H9 (cell line): ENCODE results near the gene SKOR2. TPM values are rescaled to one million over a fixed set of nuclear protein-coding genes. Genes with fewer than 3 reads are reported as not detected.

Experiments
- DNase-seq: peaks from one replicate; pipeline ENCODE4 v3.0.0-alpha.2; 2017
- H2AFZ ChIP-seq: one replicate; pipeline ENCODE4 v1.6.1; 2013; ENCODE audit warnings: mild to moderate bottlenecking, low read length, control low read depth, moderate library complexity
- H2AK5ac ChIP-seq: 2 replicates; pipeline ENCODE4 v1.6.1; 2013; ENCODE audit warnings: low read length, control low read depth, mixed read lengths; ENCODE audit not compliant: insufficient read length
- H2BK120ac ChIP-seq: one replicate; pipeline ENCODE4 v1.6.1; 2013; ENCODE audit warnings: low read depth, mild to moderate bottlenecking, low read length, control low read depth, inconsistent platforms; ENCODE audit not compliant: poor library complexity, severe bottlenecking
- H2BK12ac ChIP-seq: 2 replicates; pipeline ENCODE4 v1.6.1; 2013; ENCODE audit warnings: low read length, control low read depth, mixed read lengths, low read depth; ENCODE audit not compliant: insufficient read length
- H2BK15ac ChIP-seq: 2 replicates; pipeline ENCODE4 v1.6.1; 2013; ENCODE audit warnings: low read depth, low read length, control low read depth
- H2BK20ac ChIP-seq: one replicate; pipeline ENCODE4 v1.6.1; 2013; ENCODE audit warnings: low read depth, mild to moderate bottlenecking, low read length, control low read depth, inconsistent platforms; ENCODE audit not compliant: poor library complexity, severe bottlenecking
- H2BK5ac ChIP-seq: 2 replicates; pipeline ENCODE4 v1.6.1; 2013; ENCODE audit warnings: low read length, control low read depth, mixed read lengths; ENCODE audit not compliant: insufficient read length
- H3K14ac ChIP-seq: 2 replicates; pipeline ENCODE4 v1.6.1; 2013; ENCODE audit warnings: low read length, control low read depth; ENCODE audit not compliant: insufficient read depth
- H3K18ac ChIP-seq: 2 replicates; pipeline ENCODE4 v1.6.1; 2013; ENCODE audit warnings: low read depth, mild to moderate bottlenecking, mixed read lengths, low read length, control low read depth; ENCODE audit not compliant: insufficient read length
- H3K23ac ChIP-seq: 2 replicates; pipeline ENCODE4 v1.6.1; 2013; ENCODE audit warnings: low read length, control low read depth, mixed read lengths, low read depth; ENCODE audit not compliant: insufficient read length
- H3K23me2 ChIP-seq: 2 replicates; pipeline ENCODE4 v1.6.1; 2013; ENCODE audit warnings: low read depth, mild to moderate bottlenecking, mixed read lengths, low read length, control low read depth; ENCODE audit not compliant: insufficient read length, poor library complexity, severe bottlenecking
- H3K27ac ChIP-seq: 2 replicates; pipeline ENCODE4 v1.5.1; 2013; ENCODE audit warnings: low read length, control low read depth, mixed read lengths, low read depth; ENCODE audit not compliant: insufficient read length
- H3K27me3 ChIP-seq: 2 replicates; pipeline ENCODE4 v1.6.1; 2013; ENCODE audit warnings: low read length, control low read depth, inconsistent platforms; ENCODE audit not compliant: insufficient read depth
- H3K4ac ChIP-seq: 2 replicates; pipeline ENCODE4 v1.6.1; 2013; ENCODE audit warnings: low read depth, mild to moderate bottlenecking, control low read depth, inconsistent platforms, low read length, moderate library complexity
- H3K4me1 ChIP-seq: 2 replicates; pipeline ENCODE4 v1.6.1; 2013; ENCODE audit warnings: low read length, control low read depth, inconsistent platforms; ENCODE audit not compliant: insufficient read depth
- H3K4me2 ChIP-seq: 2 replicates; pipeline ENCODE4 v1.6.1; 2013; ENCODE audit warnings: low read length, control low read depth, mixed read lengths; ENCODE audit not compliant: insufficient read length, insufficient read depth
- H3K56ac ChIP-seq: 2 replicates; pipeline ENCODE4 v1.6.1; 2013; ENCODE audit warnings: low read depth, mild to moderate bottlenecking, mixed read lengths, low read length, control low read depth; ENCODE audit not compliant: insufficient read length
- H3K79me1 ChIP-seq: 2 replicates; pipeline ENCODE4 v1.6.1; 2013; ENCODE audit warnings: low read depth, mild to moderate bottlenecking, moderate library complexity, low read length, control low read depth, inconsistent platforms; ENCODE audit not compliant: insufficient read depth, poor library complexity, severe bottlenecking
- H3K79me2 ChIP-seq: 2 replicates; pipeline ENCODE4 v1.6.1; 2013; ENCODE audit warnings: low read length, control low read depth, inconsistent platforms; ENCODE audit not compliant: insufficient read depth
- H3K9ac ChIP-seq: 2 replicates; pipeline ENCODE4 v1.6.1; 2013; ENCODE audit warnings: low read length, control low read depth, mixed read lengths; ENCODE audit not compliant: insufficient read length; ENCODE audit errors: extremely low read depth
- H3K9me3 ChIP-seq: one replicate; pipeline ENCODE4 v1.6.1; 2013; ENCODE audit warnings: low read depth, low read length, inconsistent platforms; ENCODE audit not compliant: control insufficient read depth
- H3T11ph ChIP-seq: one replicate; pipeline ENCODE4 v1.6.1; 2013; ENCODE audit warnings: mild to moderate bottlenecking, low read length, control low read depth, inconsistent platforms
- H4K20me1 ChIP-seq: one replicate; pipeline ENCODE4 v1.6.1; 2013; ENCODE audit not compliant: control insufficient read depth, insufficient read length, insufficient read depth
- H4K5ac ChIP-seq: 2 replicates; pipeline ENCODE4 v1.6.1; 2013; ENCODE audit warnings: low read depth, mild to moderate bottlenecking, mixed read lengths, low read length, control low read depth; ENCODE audit not compliant: insufficient read length
- H4K8ac ChIP-seq: replicated peaks from 2 replicates; pipeline ENCODE4 v1.6.1; 2013; ENCODE audit warnings: low read length, control low read depth, mixed read lengths, low read depth; ENCODE audit not compliant: insufficient read length
- H4K91ac ChIP-seq: 2 replicates; pipeline ENCODE4 v1.6.1; 2013; ENCODE audit warnings: low read depth, mild to moderate bottlenecking, moderate library complexity, mixed read lengths, low read length, control low read depth; ENCODE audit not compliant: insufficient read length
- H3K27ac Mint-ChIP-seq, 3 experiments: 2 replicates in 2 of 3; 3 replicates in 1 of 3; pipeline ENCODE4 v1.8.0; 2020 to 2021; ENCODE audit warnings: mixed read lengths in 3 of 3, mild to moderate bottlenecking in 1 of 3, moderate library complexity in 1 of 3
- H3K27me3 Mint-ChIP-seq: 2 replicates; pipeline ENCODE4 v1.8.0; 2021; ENCODE audit warnings: low read depth, mild to moderate bottlenecking, moderate library complexity, mixed read lengths
- H3K36me3 Mint-ChIP-seq, 3 experiments: 2 replicates in 2 of 3; 3 replicates in 1 of 3; pipeline ENCODE4 v1.8.0; 2020 to 2021; ENCODE audit warnings: low read depth in 3 of 3, mixed read lengths in 3 of 3; ENCODE audit not compliant: insufficient read depth in 1 of 3
- H3K4me1 Mint-ChIP-seq, 2 experiments: 2 replicates each; pipeline ENCODE4 v1.8.0; 2020; ENCODE audit warnings: mixed read lengths in 2 of 2
- H3K4me3 Mint-ChIP-seq, 2 experiments: 2 replicates in 1 of 2; 3 replicates in 1 of 2; pipeline ENCODE4 v1.8.0; 2020 to 2021; ENCODE audit warnings: mild to moderate bottlenecking in 2 of 2, mixed read lengths in 2 of 2, moderate library complexity in 1 of 2
- H3K9me3 Mint-ChIP-seq, 2 experiments: 2 replicates in 1 of 2; 3 replicates in 1 of 2; pipeline ENCODE4 v1.8.0; 2020; ENCODE audit warnings: mild to moderate bottlenecking in 2 of 2, mixed read lengths in 2 of 2, moderate library complexity in 1 of 2
- WGBS: extraction: QIAGEN DNeasy Blood & Tissue Kit; methylation state at CpG from one replicate; pipeline ENCODE4 v1.1.7; 2013; ENCODE audit warnings: missing lambda C conversion rate, low lambda C conversion rate, mixed read lengths; ENCODE audit not compliant: insufficient read length; ENCODE audit errors: extremely low coverage; 5-methylcytosine and 5-hydroxymethylcytosine counted together
- total RNA-seq: library from RNA; stranded (reverse); gene quantifications from 2 replicates; pipeline ENCODE4 v1.2.1, GENCODE V29; 2021
- TF ChIP-seq, protein P1 (sequence below): fragments of 200-600 bp; sonication (generic); conservative IDR thresholded peaks from 3 replicates; pipeline ENCODE4 v1.8.0; 2021; ENCODE audit warnings: antibody characterized with exemption, mild to moderate bottlenecking

The SKOR2 gene
- total RNA-seq, 1 experiment from 2014 or later: 0.24 TPM

DNA sequence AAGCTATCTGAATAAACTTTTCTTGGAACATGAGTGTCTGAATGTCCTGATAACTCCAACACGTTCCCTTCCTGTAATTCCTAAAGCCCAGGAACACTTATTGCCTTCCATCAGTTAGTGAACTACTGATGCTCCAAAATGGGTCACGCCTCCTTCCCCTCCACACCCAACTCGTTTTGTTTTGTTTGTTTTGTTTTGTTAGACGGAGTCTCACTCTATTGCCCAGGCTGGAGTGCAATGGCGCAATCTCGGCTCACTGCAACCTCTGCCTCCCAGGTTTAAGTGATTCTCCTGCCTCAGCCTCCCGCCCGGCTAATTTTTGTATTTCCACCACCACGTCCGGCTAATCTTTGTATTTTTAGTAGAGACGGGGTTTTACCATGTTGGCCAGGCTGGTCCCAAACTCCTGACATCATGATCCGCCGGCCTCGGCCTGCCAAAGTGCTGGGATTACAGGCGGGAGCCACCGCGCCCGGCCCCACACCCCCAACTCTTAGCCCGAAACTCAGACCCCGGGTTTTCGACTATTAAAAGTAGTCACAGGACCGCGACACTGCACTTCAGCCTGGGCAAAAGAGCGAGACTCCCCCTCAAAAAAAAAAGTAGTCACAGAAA is 76.1 kb downstream of the SKOR2 start:
- no peak overlapping the region for H2AFZ ChIP-seq
- no peak overlapping the region for H3K18ac ChIP-seq
- H3K4ac ChIP-seq: no peak overlapping the region
- H3K4me2 ChIP-seq: peak overlapping the region; percentile 87
- WGBS: no CpG with 5 or more reads among the region's 24 CpGs
- no peaks in the 10 kb centered on the region for H3K27me3 ChIP-seq
- H3K14ac ChIP-seq: peak overlapping the region; percentile 83
- Mint-ChIP-seq H3K4me3 (no peak overlapping the region), H3K27me3 (peaks cover 6% of the 10 kb centered on the region), H3K36me3 (no peaks in the 10 kb centered on the region), H3K9me3 (0 out of 5 replicates have a peak, but pooled peaks cover 0 to 4% of the 10 kb centered on the region in 2 experiments), H3K27ac (peak overlapping the region; percentile 19 to 66 (median 27); a peak in 3 of 7 replicates), H3K4me1 (peaks cover 7 to 12% of the 10 kb centered on the region in 2 experiments)
- H3K23me2 ChIP-seq: peaks cover 8% of the 10 kb centered on the region
- H4K20me1 ChIP-seq: no peaks in the 10 kb centered on the region
- H4K5ac ChIP-seq: no peak overlapping the region
- H3T11ph ChIP-seq: no peak overlapping the region
- H2BK5ac ChIP-seq: no peak overlapping the region
- no peak overlapping the region for H2BK12ac ChIP-seq
- H2AK5ac ChIP-seq: no peak overlapping the region
- H4K8ac ChIP-seq: no peak overlapping the region
- no peak overlapping the region for H3K27ac ChIP-seq
- H3K9me3 ChIP-seq: no peaks in the 10 kb centered on the region
- H3K56ac ChIP-seq: no peak overlapping the region
- TF ChIP-seq, protein P1, sequence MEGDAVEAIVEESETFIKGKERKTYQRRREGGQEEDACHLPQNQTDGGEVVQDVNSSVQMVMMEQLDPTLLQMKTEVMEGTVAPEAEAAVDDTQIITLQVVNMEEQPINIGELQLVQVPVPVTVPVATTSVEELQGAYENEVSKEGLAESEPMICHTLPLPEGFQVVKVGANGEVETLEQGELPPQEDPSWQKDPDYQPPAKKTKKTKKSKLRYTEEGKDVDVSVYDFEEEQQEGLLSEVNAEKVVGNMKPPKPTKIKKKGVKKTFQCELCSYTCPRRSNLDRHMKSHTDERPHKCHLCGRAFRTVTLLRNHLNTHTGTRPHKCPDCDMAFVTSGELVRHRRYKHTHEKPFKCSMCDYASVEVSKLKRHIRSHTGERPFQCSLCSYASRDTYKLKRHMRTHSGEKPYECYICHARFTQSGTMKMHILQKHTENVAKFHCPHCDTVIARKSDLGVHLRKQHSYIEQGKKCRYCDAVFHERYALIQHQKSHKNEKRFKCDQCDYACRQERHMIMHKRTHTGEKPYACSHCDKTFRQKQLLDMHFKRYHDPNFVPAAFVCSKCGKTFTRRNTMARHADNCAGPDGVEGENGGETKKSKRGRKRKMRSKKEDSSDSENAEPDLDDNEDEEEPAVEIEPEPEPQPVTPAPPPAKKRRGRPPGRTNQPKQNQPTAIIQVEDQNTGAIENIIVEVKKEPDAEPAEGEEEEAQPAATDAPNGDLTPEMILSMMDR: no peak
- no peak overlapping the region for H2BK15ac ChIP-seq
- H2BK20ac ChIP-seq: no peak overlapping the region
- H3K79me1 ChIP-seq: peaks cover 4% of the 10 kb centered on the region
- peak overlapping the region; percentile 93 for H3K9ac ChIP-seq
- peaks cover 2% of the 10 kb centered on the region; the same call in 1 of the 2 replicates for H3K4me1 ChIP-seq
- H2BK120ac ChIP-seq: no peak overlapping the region
- DNase-seq: no peak
- H3K23ac ChIP-seq: no peak overlapping the region
- no peak overlapping the region for H4K91ac ChIP-seq
- H3K79me2 ChIP-seq: peaks cover 9% of the 10 kb centered on the region; the same call in 1 of the 2 replicates
